Muscle of leg (tissue), 11 donors: Measurements from ENCODE around the gene KLF12. TPM values are rescaled to one million over a fixed set of nuclear protein-coding genes. Genes with fewer than 3 reads are reported as not detected.

Source experiments
- DNase-seq: peaks from one replicate; pipeline ENCODE4 v3.0.0; 2013
- H3K27ac ChIP-seq: one replicate; pipeline ENCODE4 v1.5.1; 2013; ENCODE audit warnings: mild to moderate bottlenecking, low read length, control low read depth
- H3K27me3 ChIP-seq: one replicate; pipeline ENCODE4 v1.6.1; 2013; ENCODE audit warnings: low read length; ENCODE audit not compliant: control insufficient read depth, insufficient read depth
- H3K36me3 ChIP-seq: one replicate; pipeline ENCODE4 v1.6.1; 2013; ENCODE audit warnings: low read length; ENCODE audit not compliant: control insufficient read depth, insufficient read depth
- H3K4me1 ChIP-seq: one replicate; pipeline ENCODE4 v1.6.1; 2013; ENCODE audit warnings: low read length; ENCODE audit not compliant: control insufficient read depth, insufficient read depth
- H3K4me3 ChIP-seq: one replicate; pipeline ENCODE4 v1.5.1; 2013; ENCODE audit warnings: low read length, control low read depth
- H3K9me3 ChIP-seq: replicated peaks from 2 replicates; pipeline ENCODE4 v1.6.1; 2013; ENCODE audit warnings: low read depth, low read length; ENCODE audit not compliant: control insufficient read depth
- WGBS: methylation state at CpG from one replicate; pipeline ENCODE4 v1.1.5; 2013; ENCODE audit warnings: missing lambda C conversion rate; ENCODE audit not compliant: insufficient coverage; 5-methylcytosine and 5-hydroxymethylcytosine counted together
- polyA plus RNA-seq, 8 donors: library from polyadenylated mRNA; unstranded; fragments of 120-200 nt; gene quantifications; one replicate each; pipeline versions ENCODE4 v1.2.1 to v1.2.3, GENCODE V29; 2013; ENCODE audit warnings: inconsistent platforms in 1 of 8, low replicate concordance in 1 of 8; ENCODE audit not compliant: insufficient read length in 8 of 8, insufficient read depth in 1 of 8
- total RNA-seq: library from RNA; stranded (reverse); fragments of 120-200 nt; gene quantifications from one replicate; pipeline ENCODE4 v1.2.4, GENCODE V29; 2013

KLF12 gene
- total and polyA plus RNA-seq, 9 donors: 11.3 to 26.5 (median 20.7) TPM

- Histone ChIP-seq H3K4me1 (peaks cover 4% of the 10 kb centered on the region), H3K4me3 (no peak overlapping the region), H3K27me3 (peaks cover 2% of the 10 kb centered on the region), H3K9me3 (no peaks in the 10 kb centered on the region), H3K36me3 (no peaks in the 10 kb centered on the region), H3K27ac (no peak overlapping the region)
- no CpG with 5 or more reads among the region's 3 CpGs for WGBS
- DNase-seq: no peak
These were observed 24.6 kb upstream of the KLF12 start for GRCh38 chr13:74158571-74159352.

- Histone ChIP-seq H3K27ac (no peak overlapping the region), H3K4me3 (no peak overlapping the region), H3K36me3 (no peaks in the 10 kb centered on the region), H3K27me3 (peaks cover 2% of the 10 kb centered on the region), H3K4me1 (peaks cover 4% of the 10 kb centered on the region), H3K9me3 (no peaks in the 10 kb centered on the region)
- DNase-seq: peak; percentile 42
- WGBS: 31% methylated on average over 6 of the region's 8 CpGs
These were observed 23.8 kb upstream of the KLF12 start for GRCh38 chr13:74158028-74158427.

DNA sequence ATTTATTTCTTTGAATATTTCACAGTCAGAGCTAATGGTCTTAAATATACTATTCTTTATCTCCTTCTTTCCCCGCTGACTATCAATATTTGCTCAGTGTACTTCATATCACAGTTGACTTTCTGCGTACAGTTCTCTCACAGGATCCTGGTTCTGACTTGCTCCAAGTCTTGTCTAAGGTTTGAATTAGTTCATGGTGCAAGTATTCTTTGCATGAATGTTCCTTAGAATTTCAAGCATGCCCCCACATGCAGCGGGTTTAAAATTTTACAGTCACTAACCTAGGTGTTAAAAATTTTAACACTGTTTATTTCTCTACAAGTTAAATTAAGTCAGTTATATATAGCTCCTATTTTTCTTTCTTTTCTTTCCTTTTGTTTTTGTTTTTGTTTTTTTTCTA is 20.8 kb upstream of the KLF12 start:
- Histone ChIP-seq H3K27ac (no peak overlapping the region), H3K27me3 (peaks cover 2% of the 10 kb centered on the region), H3K36me3 (no peaks in the 10 kb centered on the region), H3K9me3 (no peaks in the 10 kb centered on the region), H3K4me3 (no peak overlapping the region), H3K4me1 (peaks cover 4% of the 10 kb centered on the region)
- no peak for DNase-seq
- WGBS: no CpG with 5 or more reads among the region's 3 CpGs

GRCh38 chr13:74153316-74153715 is 19.1 kb upstream of the KLF12 start:
- 79% methylated on average over 2 of the region's 2 CpGs for whole genome bisulfite sequencing
- H3K27ac ChIP-seq: no peak overlapping the region
- H3K4me3 ChIP-seq: no peak overlapping the region
- H3K27me3 ChIP-seq: peaks cover 2% of the 10 kb centered on the region
- H3K4me1 ChIP-seq: peaks cover 4% of the 10 kb centered on the region
- H3K9me3 ChIP-seq: no peaks in the 10 kb centered on the region
- DNase-seq: no peak
- H3K36me3 ChIP-seq: no peaks in the 10 kb centered on the region

DNA sequence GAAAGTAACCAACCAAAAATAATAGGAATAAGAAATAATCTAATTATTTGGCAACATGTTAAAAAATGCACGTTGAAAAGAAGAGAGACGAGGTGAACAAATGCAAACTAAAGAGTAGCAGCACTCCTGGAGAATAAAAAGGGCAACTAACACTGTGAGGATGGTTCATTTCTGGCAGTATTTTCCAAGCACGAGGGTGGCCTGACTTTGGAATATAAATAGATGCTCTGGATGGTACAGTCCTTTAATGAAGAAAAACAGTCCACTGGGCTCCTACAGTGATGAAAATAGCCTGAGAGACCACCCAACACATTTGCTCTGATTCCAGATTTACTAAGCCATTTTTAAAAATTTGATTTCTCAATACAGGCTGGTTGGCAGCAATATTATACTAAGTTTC is 17.7 kb upstream of the KLF12 start:
- WGBS: no CpG with 5 or more reads among the region's 3 CpGs

DNA sequence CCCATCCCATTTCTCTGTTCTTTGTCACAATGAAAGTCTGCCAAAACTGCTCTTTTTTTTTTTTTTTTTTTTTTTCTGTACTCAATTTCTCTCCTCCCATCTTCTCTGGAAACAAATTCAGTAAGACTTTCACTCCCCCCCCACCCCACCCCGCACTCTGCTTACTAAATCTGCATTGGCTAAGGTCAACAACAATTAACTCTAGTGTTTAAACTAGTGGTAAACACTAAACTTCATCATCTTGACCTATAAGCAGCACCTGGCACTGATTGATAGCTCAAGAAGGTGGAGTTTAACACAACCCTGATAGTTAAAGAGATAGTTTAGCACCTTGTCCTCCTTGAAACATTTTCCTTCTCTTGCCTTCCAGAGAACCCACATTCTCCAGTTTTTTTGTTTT is 14.1 kb upstream of the KLF12 start:
- Histone ChIP-seq H3K4me3 (no peak overlapping the region), H3K27me3 (no peaks in the 10 kb centered on the region), H3K9me3 (no peaks in the 10 kb centered on the region), H3K4me1 (no peaks in the 10 kb centered on the region), H3K36me3 (no peaks in the 10 kb centered on the region), H3K27ac (no peak overlapping the region)
- no peak for DNase-seq
- no CpG with 5 or more reads among the region's 1 CpG for WGBS

More for the DNA sequence above, 17.7 kb upstream of the KLF12 start:
- H3K27me3 ChIP-seq: no peaks in the 10 kb centered on the region
- H3K4me3 ChIP-seq: no peak overlapping the region
- no peaks in the 10 kb centered on the region for H3K36me3 ChIP-seq
- H3K9me3 ChIP-seq: no peaks in the 10 kb centered on the region
- no peaks in the 10 kb centered on the region for H3K4me1 ChIP-seq
- DNase-seq: no peak
- H3K27ac ChIP-seq: no peak overlapping the region

DNA sequence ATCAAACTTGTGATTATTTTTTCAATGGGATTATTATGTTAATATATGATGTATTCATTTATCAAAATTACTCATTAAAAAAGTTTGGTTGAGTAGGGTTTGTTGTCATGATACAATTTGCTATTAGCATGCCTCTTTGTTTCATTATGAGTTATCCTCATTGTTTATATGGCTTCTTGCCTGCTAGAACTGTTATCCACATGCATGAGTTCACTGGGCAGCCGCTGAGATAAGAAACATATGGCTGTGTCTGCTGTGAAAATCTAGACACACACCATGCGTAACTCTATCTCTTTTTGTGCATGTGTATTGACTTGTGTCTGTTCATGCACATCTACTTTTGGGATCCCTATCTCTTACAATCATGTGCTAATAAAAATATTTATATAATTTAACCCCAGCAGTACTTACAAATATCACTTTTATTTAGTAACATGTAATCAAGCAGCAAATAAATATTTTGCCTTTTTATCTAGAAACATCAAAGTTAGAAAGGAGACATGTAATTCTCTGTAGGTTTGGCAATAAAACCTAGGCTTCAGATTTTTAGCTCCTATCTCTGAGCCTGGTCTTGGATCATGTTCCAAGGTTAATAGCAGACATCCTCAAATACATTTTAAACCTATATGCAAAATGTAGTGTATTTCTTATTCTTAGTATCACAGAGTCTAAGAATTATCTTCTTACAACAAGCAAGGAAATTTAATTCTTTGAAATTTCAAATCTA is 11.2 kb upstream of the KLF12 start:
- WGBS: no CpG with 5 or more reads among the region's 2 CpGs
- DNase-seq: peak; percentile 58

DNA sequence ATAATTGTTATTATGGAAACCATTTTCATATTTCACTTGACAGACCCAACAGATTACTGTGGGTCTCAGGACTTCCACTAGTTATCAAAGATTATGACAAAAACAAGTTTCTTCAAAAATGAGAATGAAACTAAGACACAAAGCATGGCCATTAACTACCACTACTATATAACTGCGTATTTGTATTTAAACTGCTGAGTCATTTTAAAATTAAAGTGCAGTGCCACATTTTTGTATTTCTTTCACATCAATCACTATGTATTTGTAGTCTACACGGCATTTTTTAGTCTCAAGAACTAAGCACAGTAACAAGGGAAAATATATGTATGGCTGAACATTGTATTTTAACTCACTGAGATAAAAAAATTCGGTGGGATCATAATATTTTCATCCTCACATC is 10.1 kb upstream of the KLF12 start:
- Histone ChIP-seq H3K4me3 (no peak overlapping the region), H3K4me1 (no peaks in the 10 kb centered on the region), H3K9me3 (no peaks in the 10 kb centered on the region), H3K27ac (no peak overlapping the region), H3K27me3 (no peaks in the 10 kb centered on the region), H3K36me3 (no peaks in the 10 kb centered on the region)
- no CpG with 5 or more reads among the region's 3 CpGs for WGBS
- no peak for DNase-seq

More for the DNA sequence above, 11.2 kb upstream of the KLF12 start:
- Histone ChIP-seq H3K9me3 (no peaks in the 10 kb centered on the region), H3K36me3 (no peaks in the 10 kb centered on the region), H3K27me3 (no peaks in the 10 kb centered on the region), H3K4me1 (no peaks in the 10 kb centered on the region), H3K4me3 (no peak overlapping the region), H3K27ac (no peak overlapping the region)

DNA sequence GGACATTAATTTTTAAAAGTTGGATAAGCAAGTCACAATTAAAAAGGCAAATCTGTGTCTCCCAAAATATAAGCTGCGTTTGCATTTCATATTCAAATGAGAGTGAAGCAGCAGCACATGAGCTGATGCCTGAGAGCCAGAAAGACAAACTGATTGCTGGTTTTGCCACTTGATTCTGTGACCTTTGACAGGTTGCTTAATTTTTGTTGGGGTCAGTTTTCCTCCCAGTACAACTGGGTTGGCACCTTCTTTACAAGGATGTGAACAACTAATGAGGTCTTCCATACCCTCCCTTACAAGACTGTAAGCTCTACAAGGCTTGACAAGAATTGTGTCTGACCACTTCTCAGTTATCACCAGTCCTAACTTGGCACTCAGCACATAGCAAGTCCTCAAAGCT is 8.1 kb upstream of the KLF12 start:
- no peaks in the 10 kb centered on the region for H3K27me3 ChIP-seq
- H3K36me3 ChIP-seq: no peaks in the 10 kb centered on the region
- H3K9me3 ChIP-seq: no peaks in the 10 kb centered on the region
- no peaks in the 10 kb centered on the region for H3K4me1 ChIP-seq
- no CpG with 5 or more reads among the region's 1 CpG for WGBS
- no peak overlapping the region for H3K4me3 ChIP-seq
- H3K27ac ChIP-seq: no peak overlapping the region
- DNase-seq: no peak

DNA sequence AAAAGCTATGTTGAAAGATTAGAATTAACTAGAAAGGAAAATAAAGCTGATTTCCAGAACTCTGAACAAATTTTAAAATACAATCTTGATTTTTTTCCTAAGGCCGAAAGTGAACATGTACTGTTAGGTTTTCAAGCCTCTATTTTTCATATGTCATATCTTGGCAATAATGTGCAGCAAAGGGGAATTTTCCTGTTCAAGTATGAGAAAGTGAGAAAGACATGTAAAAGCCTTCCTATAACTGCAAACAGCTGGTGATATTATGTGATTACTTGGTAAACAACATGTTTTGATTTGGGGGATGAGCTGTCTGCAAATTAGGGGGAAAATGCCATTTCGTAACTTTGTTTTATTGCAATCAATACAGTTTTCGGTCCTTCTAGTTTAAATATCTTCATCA is 4.0 kb upstream of the KLF12 start:
- H3K4me3 ChIP-seq: no peak overlapping the region
- H3K27ac ChIP-seq: no peak overlapping the region
- 83% methylated on average over 1 of the region's 3 CpGs for WGBS
- peaks cover 2% of the 10 kb centered on the region for H3K4me1 ChIP-seq
- no peaks in the 10 kb centered on the region for H3K27me3 ChIP-seq
- no peaks in the 10 kb centered on the region for H3K9me3 ChIP-seq
- no peaks in the 10 kb centered on the region for H3K36me3 ChIP-seq
- DNase-seq: peak; percentile 58
